Measurements from ENCODE around the gene MYCN.

The MYCN gene

GRCh38 chr2:15986644-15987043 lies 46.3 kb downstream of the MYCN start:
- H3K27me3 Mint-ChIP-seq: no peaks in the 10 kb centered on the region
- no peak overlapping the region for H3K4me3 Mint-ChIP-seq
- CTCF ChIA-PET: no interaction called here
- no peaks in the 10 kb centered on the region for H3K9me3 Mint-ChIP-seq
- H3K27ac Mint-ChIP-seq: no peak overlapping the region
- DNase-seq: no peak
- H3K4me1 Mint-ChIP-seq: peaks cover 2% of the 10 kb centered on the region
- H3K36me3 Mint-ChIP-seq: no peaks in the 10 kb centered on the region

DNA sequence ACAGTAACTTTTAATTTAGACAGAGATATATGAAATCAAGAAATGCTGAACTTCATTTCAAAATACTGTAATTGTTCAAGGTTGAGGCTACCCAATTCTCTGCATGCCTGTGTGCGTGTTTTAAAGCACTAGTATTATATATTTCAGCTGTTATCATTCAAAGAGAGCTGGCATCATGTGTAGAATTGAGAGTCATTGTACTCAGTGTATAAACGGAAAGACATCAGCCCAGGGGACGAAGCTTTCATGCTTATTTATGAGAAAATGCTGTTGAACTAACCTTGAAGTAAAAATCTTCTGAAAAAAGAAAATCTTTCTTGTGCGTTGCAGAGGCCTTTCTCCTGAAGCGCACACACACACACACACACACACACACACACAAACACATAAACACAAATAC lies 48.4 kb downstream of the MYCN start:
- Mint-ChIP-seq H3K27me3 (no peaks in the 10 kb centered on the region), H3K27ac (no peak overlapping the region), H3K4me1 (no peaks in the 10 kb centered on the region), H3K4me3 (no peak overlapping the region), H3K36me3 (no peaks in the 10 kb centered on the region), H3K9me3 (peaks cover 6% of the 10 kb centered on the region)
- CTCF ChIA-PET: no interaction called here
- no peak for DNase-seq

GRCh38 chr2:15989559-15989958 lies 49.2 kb downstream of the MYCN start:
- no peak overlapping the region for H3K4me3 Mint-ChIP-seq
- no peaks in the 10 kb centered on the region for H3K4me1 Mint-ChIP-seq
- DNase-seq: no peak
- no peak overlapping the region for H3K27ac Mint-ChIP-seq
- no peaks in the 10 kb centered on the region for H3K27me3 Mint-ChIP-seq
- H3K36me3 Mint-ChIP-seq: no peaks in the 10 kb centered on the region
- peaks cover 6% of the 10 kb centered on the region for H3K9me3 Mint-ChIP-seq
- CTCF ChIA-PET: no interaction called here

DNA sequence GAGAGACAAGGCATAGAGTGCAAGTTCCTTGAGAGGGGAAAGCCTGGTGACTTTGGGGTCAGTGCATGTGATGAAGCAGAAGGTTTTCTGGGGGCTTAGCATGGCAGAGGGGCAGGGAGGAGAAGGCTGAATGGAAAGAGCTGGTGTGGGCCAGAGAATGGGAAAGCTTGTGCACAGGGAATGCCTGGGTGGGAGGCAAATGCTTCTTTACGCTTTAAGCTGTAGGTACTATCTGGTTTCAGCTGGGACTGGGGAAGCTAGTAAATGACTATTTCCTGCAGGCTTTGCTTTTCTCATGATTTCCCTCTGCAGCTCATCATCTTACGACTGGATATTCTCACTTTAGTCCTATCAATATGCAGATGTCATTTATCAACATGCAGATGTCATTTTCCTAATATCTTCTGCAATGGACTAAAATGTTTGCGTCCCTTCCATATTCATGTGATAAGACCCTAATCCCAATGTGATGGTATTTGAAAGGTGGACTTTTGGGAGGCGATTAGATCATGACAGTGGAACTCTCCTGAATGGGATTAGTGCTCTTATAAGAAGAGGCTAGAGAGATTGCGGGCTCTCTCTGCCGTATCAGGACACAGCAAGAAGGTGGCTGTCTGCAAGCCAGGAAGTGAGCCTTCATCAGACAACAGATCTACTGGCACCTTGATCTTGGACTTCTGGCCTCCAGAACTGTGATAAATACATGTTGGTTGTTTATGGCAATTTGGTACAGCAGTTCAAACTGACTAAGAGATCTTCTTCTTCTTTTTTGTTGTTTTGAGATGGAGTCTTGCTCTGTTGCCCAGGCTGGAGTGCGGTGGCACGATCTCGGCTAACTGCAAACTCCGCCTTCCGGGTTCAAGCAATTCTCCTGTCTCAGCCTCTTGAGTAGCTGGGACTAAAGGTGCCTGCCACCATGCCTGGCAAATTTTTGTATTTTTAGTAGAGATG lies 50.1 kb downstream of the MYCN start:
- Mint-ChIP-seq H3K4me3 (no peak overlapping the region), H3K9me3 (peaks cover 6% of the 10 kb centered on the region), H3K4me1 (no peaks in the 10 kb centered on the region), H3K27ac (no peak overlapping the region), H3K36me3 (no peaks in the 10 kb centered on the region), H3K27me3 (peaks cover 4% of the 10 kb centered on the region)
- CTCF ChIA-PET: no interaction called here
- DNase-seq: no peak

GRCh38 chr2:15991231-15991630 lies 50.9 kb downstream of the MYCN start:
- Mint-ChIP-seq H3K4me3 (no peak overlapping the region), H3K27me3 (peaks cover 4% of the 10 kb centered on the region), H3K9me3 (peaks cover 6% of the 10 kb centered on the region), H3K36me3 (no peaks in the 10 kb centered on the region), H3K4me1 (no peaks in the 10 kb centered on the region), H3K27ac (no peak overlapping the region)
- DNase-seq: no peak
- CTCF ChIA-PET: no interaction called here

DNA sequence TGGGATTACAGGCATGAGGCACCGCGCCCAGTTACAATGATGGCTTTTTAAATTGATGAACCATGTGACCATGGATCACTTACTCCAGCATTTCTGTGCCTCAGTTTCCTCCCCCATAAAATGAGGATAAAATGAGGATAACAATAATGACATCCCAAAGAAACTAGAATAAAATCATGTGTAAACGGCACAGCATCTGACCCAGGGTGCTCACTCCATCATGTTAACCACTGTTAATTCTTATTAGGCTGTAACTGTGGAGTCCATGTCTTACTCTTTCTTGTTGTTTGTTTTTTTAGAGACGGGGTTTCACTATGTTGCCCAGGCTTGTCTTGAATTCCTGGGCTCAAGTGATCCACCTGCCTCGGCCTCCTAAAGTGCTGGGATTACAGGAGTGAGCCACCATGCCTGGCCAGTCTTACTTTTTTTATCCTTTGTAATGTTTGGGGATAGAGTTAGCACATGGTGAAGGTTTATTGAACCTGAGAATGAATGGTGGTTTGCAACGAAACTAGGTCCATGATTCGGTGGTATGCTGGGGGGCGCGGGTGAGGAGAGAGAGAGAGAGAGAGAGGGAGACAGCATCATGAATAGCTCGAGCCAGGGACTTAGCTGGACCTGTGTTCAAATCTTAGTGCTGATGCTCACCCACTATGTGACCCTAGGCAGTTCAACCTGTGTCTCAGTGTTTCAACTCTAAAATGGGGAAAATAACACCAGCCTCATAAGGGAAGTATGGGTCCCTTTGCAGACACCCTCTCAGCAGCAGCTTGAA lies 52.3 kb downstream of the MYCN start:
- peaks cover 4% of the 10 kb centered on the region for H3K27me3 Mint-ChIP-seq
- H3K4me3 Mint-ChIP-seq: no peak overlapping the region
- CTCF ChIA-PET: no interaction called here
- DNase-seq: no peak
- H3K27ac Mint-ChIP-seq: no peak overlapping the region
- H3K4me1 Mint-ChIP-seq: no peaks in the 10 kb centered on the region
- H3K9me3 Mint-ChIP-seq: peaks cover 6% of the 10 kb centered on the region
- H3K36me3 Mint-ChIP-seq: no peaks in the 10 kb centered on the region

GRCh38 chr2:15993232-15993610 lies 52.9 kb downstream of the MYCN start:
- no peaks in the 10 kb centered on the region for H3K36me3 Mint-ChIP-seq
- peaks cover 6% of the 10 kb centered on the region for H3K9me3 Mint-ChIP-seq
- H3K27ac Mint-ChIP-seq: no peak overlapping the region
- CTCF ChIA-PET: no interaction called here
- no peaks in the 10 kb centered on the region for H3K4me1 Mint-ChIP-seq
- H3K27me3 Mint-ChIP-seq: peaks cover 4% of the 10 kb centered on the region
- H3K4me3 Mint-ChIP-seq: no peak overlapping the region
- no peak for DNase-seq

DNA sequence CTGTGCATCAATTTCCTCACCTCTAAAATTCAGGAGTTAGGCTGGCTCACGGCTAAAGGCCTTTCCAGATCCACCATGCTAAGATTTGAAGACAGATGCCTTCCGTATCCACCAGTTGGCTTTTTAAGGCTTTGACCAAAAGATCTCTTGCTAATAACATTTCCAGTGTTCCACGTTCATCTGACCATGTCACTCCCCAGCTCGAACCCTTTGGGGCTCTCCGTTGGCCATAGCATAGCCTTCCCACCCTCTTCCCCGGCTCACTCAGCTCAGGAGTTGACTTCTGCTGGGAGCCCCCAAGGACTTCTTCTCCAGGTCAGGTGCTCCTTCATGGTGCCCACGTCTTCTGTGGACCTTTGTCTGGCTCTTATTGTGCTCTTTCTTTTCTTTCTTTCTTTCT lies 53.3 kb downstream of the MYCN start:
- CTCF ChIA-PET: no interaction called here
- H3K9me3 Mint-ChIP-seq: peaks cover 6% of the 10 kb centered on the region
- DNase-seq: no peak
- peaks cover 4% of the 10 kb centered on the region for H3K27me3 Mint-ChIP-seq
- no peak overlapping the region for H3K27ac Mint-ChIP-seq
- H3K36me3 Mint-ChIP-seq: no peaks in the 10 kb centered on the region
- H3K4me3 Mint-ChIP-seq: no peak overlapping the region
- H3K4me1 Mint-ChIP-seq: no peaks in the 10 kb centered on the region

DNA sequence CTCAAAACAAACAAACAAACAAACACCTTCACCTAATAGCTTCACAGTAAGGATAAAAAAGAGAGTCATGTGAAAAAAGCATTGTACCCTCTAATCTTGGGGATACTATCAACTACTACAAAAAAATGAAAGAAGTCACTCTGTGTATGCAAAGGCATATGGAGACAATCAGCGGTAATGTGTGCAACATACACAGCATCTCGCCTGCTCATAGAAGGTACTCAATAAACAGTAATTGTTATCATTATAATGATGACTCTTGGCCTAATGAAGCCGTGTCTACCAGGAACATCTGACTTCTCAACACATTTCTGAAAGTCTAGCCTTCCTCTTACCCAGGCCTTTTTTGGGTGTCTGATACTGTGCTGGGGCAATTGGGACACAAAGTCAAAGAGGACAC lies 55.3 kb downstream of the MYCN start:
- CTCF ChIA-PET: no interaction called here
- no peak overlapping the region for H3K4me3 Mint-ChIP-seq

More for the DNA sequence above, 55.3 kb downstream of the MYCN start:
- no peaks in the 10 kb centered on the region for H3K4me1 Mint-ChIP-seq
- H3K36me3 Mint-ChIP-seq: no peaks in the 10 kb centered on the region
- H3K9me3 Mint-ChIP-seq: peaks cover 6% of the 10 kb centered on the region
- peaks cover 4% of the 10 kb centered on the region for H3K27me3 Mint-ChIP-seq
- H3K27ac Mint-ChIP-seq: no peak overlapping the region
- DNase-seq: no peak
